OCI-LY1 (cell line): ENCODE results near the gene MED27.

Experiments used
- CTCF ChIP-seq: fragments of 200-600 bp; sonication (generic), shearing (Covaris generic); IDR thresholded peaks from 2 replicates; pipeline ENCODE4 v1.5.1; 2017; ENCODE audit warnings: mild to moderate bottlenecking, antibody characterized with exemption, low read length, moderate library complexity, mixed read lengths
- EZH2 ChIP-seq: fragments of 200-600 bp; sonication (generic), shearing (Covaris generic); IDR thresholded peaks from 2 replicates; pipeline ENCODE4 v1.8.0; 2017; ENCODE audit warnings: borderline replicate concordance, mixed run types, mild to moderate bottlenecking, antibody characterized with exemption, low read length, moderate library complexity, mixed read lengths

DNA sequence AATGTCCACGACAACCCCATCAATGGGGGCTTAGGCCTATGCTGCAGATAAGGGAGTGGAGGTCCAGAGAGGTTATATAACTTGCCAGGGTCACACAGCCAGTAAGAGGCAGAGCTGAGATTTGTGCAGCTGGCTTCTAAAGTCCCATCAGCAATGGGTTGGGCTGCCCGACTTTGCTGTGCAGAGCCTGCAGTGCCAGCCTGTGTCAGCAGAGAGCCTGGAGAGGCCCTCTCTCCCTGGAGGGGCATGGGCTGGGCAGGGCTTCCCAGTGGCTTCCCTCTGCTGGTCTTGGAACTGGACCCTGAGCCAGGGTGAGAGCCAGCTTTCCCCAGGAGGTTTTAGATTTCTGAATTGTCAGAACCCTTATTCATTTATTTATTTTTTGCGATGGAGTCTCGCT lies 262.6 kb downstream of the MED27 start:
- no peak for TF ChIP-seq CTCF
- TF ChIP-seq EZH2 = no peak
